Keratinocyte (primary cell): ENCODE measurements around the gene ADI1. TPM values are rescaled to one million over a fixed set of nuclear protein-coding genes. Genes with fewer than 3 reads are reported as not detected.

Source experiments
- DNase-seq: peaks from one replicate; pipeline ENCODE4 v3.0.0-alpha.2; 2011; ENCODE audit warnings: low read depth, missing footprints, low spot score
- FAIRE-seq: peaks from 2 replicates; lab custom pipeline; 2011; peaks lifted over from hg19 to GRCh38; lab: Jason Lieb, UNC
- H2AFZ ChIP-seq: 2 replicates; pipeline ENCODE4 v1.6.0; 2012; ENCODE audit warnings: low read length, control low read depth, inconsistent platforms; ENCODE audit not compliant: control insufficient read depth
- H3K27ac ChIP-seq: 2 replicates; pipeline ENCODE4 v1.5.1; 2011; ENCODE audit warnings: low read length; ENCODE audit not compliant: control insufficient read depth, insufficient read depth
- H3K27me3 ChIP-seq: 3 replicates; pipeline ENCODE4 v1.6.0; 2011; ENCODE audit warnings: low read length; ENCODE audit not compliant: control insufficient read depth, insufficient read depth; ENCODE audit errors: extremely low read depth
- H3K36me3 ChIP-seq, 2 experiments: 2 replicates in 1 of 2; 3 replicates in 1 of 2; pipeline ENCODE4 v1.5.1; 2011; ENCODE audit warnings: low read length in 2 of 2, mild to moderate bottlenecking in 1 of 2; ENCODE audit not compliant: control insufficient read depth in 2 of 2, insufficient read depth in 2 of 2; ENCODE audit errors: extremely low read depth in 1 of 2
- H3K4me1 ChIP-seq: 3 replicates; pipeline ENCODE4 v1.5.1; 2011; ENCODE audit warnings: low read length; ENCODE audit not compliant: control insufficient read depth, insufficient read depth; ENCODE audit errors: extremely low read depth
- H3K4me2 ChIP-seq: 3 replicates; pipeline ENCODE4 v1.6.0; 2011; ENCODE audit warnings: low read depth, low read length; ENCODE audit not compliant: control insufficient read depth, insufficient read depth; ENCODE audit errors: extremely low read depth
- H3K4me3 ChIP-seq, 3 experiments: fragments of 200-600 bp in 1 of 3; sonication (generic) in 1 of 3; 2 replicates in 2 of 3; 3 replicates in 1 of 3; pipeline ENCODE4 v1.5.1; 2011 to 2016; ENCODE audit warnings: low read length in 3 of 3, mild to moderate bottlenecking in 3 of 3, control low read depth in 2 of 3, inconsistent platforms in 1 of 3, low read depth in 1 of 3, mixed read lengths in 1 of 3, mixed run types in 1 of 3, moderate library complexity in 1 of 3; ENCODE audit not compliant: control insufficient read depth in 2 of 3, insufficient read depth in 2 of 3; ENCODE audit errors: extremely low read depth in 1 of 3
- H3K79me2 ChIP-seq: 2 replicates; pipeline ENCODE4 v1.6.0; 2012; ENCODE audit warnings: low read length; ENCODE audit not compliant: control insufficient read depth, insufficient read depth
- H3K9ac ChIP-seq: 3 replicates; pipeline ENCODE4 v1.6.0; 2011; ENCODE audit warnings: low read length; ENCODE audit not compliant: control insufficient read depth, insufficient read depth; ENCODE audit errors: extremely low read depth
- H3K9me1 ChIP-seq: 3 replicates; pipeline ENCODE4 v1.6.0; 2011; ENCODE audit warnings: low read length; ENCODE audit not compliant: control insufficient read depth, insufficient read depth; ENCODE audit errors: extremely low read depth
- H3K9me3 ChIP-seq: 2 replicates; pipeline ENCODE4 v1.5.1; 2012; ENCODE audit warnings: low read depth, low read length; ENCODE audit not compliant: control insufficient read depth
- H4K20me1 ChIP-seq: 3 replicates; pipeline ENCODE4 v1.6.0; 2011; ENCODE audit warnings: low read length; ENCODE audit not compliant: control insufficient read depth, insufficient read depth; ENCODE audit errors: extremely low read depth
- CTCF ChIP-seq, 3 experiments: IDR thresholded peaks in 1 of 3; conservative IDR thresholded peaks in 1 of 3; optimal IDR thresholded peaks in 1 of 3; 2 replicates in 2 of 3; 3 replicates in 1 of 3; pipeline versions ENCODE3 to v1.5.1; 2011; ENCODE audit warnings: low read length in 3 of 3, mild to moderate bottlenecking in 3 of 3, moderate library complexity in 2 of 3, control low read depth in 1 of 3, inconsistent platforms in 1 of 3; ENCODE audit not compliant: insufficient read depth in 2 of 3; ENCODE audit errors: extremely low read depth in 1 of 3
- EZH2 ChIP-seq: IDR thresholded peaks from one replicate; pipeline ENCODE4 v1.6.1; 2012; ENCODE audit warnings: inconsistent platforms, mild to moderate bottlenecking, low read length, moderate library complexity
- dilution Hi-C: fragments of 300-500 bp; cut with MboI; formaldehyde crosslinking; loops from one replicate; pipeline ENCODE4 v1.7.0; 2020; ENCODE audit warnings: low sequenced_read_pairs; ENCODE audit not compliant: extremely low pct_ligation_motif_present
- polyA plus RNA-seq, 5 experiments: library from polyadenylated mRNA; depleted of rRNA in 3 of 5; stranded (reverse) in 3 of 5; stranded (forward) in 1 of 5; unstranded in 1 of 5; fragments of >200 nt; gene quantifications; 1 replicate in 1 of 5; 2 replicates in 3 of 5; 3 replicates in 1 of 5; pipeline versions ENCODE4 v1.2.1 to v1.2.3, GENCODE V29; 2011 to 2012; ENCODE audit warnings: missing spikeins in 2 of 5, low read depth in 1 of 5, low replicate concordance in 1 of 5

ADI1 gene
- polyA plus RNA-seq, 1 donor (not counting 4 experiments of a cell fraction or from before 2014, with no cell fraction given), result 47.4 TPM

GRCh38 chr2:3463186-3463835 lies 56.0 kb downstream of the ADI1 start:
- DNase-seq, result no peak
- TF ChIP-seq EZH2, result no peak
- TF ChIP-seq CTCF (optimal IDR thresholded peaks at IDR 0.05 in 1 of 3, IDR thresholded peaks at IDR 0.05 in 1 of 3, conservative IDR thresholded peaks at IDR 0.05 in 1 of 3; ENCODE audit: extremely low read depth in 1 of 3, insufficient read depth in 2 of 3, low read length in 3 of 3), result no peak
- Histone ChIP-seq H3K9ac (no peak overlapping the region), H3K9me1 (no peaks in the 10 kb centered on the region), H3K4me2 (no peak overlapping the region), H3K36me3 (peaks cover 13 to 19% of the 10 kb centered on the region in 2 experiments), H3K9me3 (no peaks in the 10 kb centered on the region), H3K79me2 (no peaks in the 10 kb centered on the region), H3K27ac (no peak overlapping the region), H3K4me3 (no peak overlapping the region), H3K4me1 (no peaks in the 10 kb centered on the region), H3K27me3 (no peaks in the 10 kb centered on the region), H2AFZ (no peak overlapping the region), H4K20me1 (no peaks in the 10 kb centered on the region)
- dilution Hi-C loops, result no loop called here
- FAIRE-seq, result no peak

GRCh38 chr2:3462493-3463104 lies 56.7 kb downstream of the ADI1 start:
- DNase-seq, result no peak
- no peaks in the 10 kb centered on the region for H3K9me1 ChIP-seq
- H2AFZ ChIP-seq, result no peak overlapping the region
- no peaks in the 10 kb centered on the region for H4K20me1 ChIP-seq
- FAIRE-seq, result no peak
- H3K4me3 ChIP-seq, result no peak overlapping the region
- H3K4me2 ChIP-seq, result no peak overlapping the region
- H3K79me2 ChIP-seq, result no peaks in the 10 kb centered on the region
- H3K27ac ChIP-seq, result no peak overlapping the region
- no peaks in the 10 kb centered on the region for H3K27me3 ChIP-seq
- H3K4me1 ChIP-seq, result no peaks in the 10 kb centered on the region
- H3K9me3 ChIP-seq, result no peaks in the 10 kb centered on the region
- TF ChIP-seq CTCF (optimal IDR thresholded peaks at IDR 0.05 in 1 of 3, IDR thresholded peaks at IDR 0.05 in 1 of 3, conservative IDR thresholded peaks at IDR 0.05 in 1 of 3; ENCODE audit: extremely low read depth in 1 of 3, insufficient read depth in 2 of 3, low read length in 3 of 3) (no peak), EZH2 (no peak)
- dilution Hi-C loops, result no loop called here
- H3K36me3 ChIP-seq, result peaks cover 13% of the 10 kb centered on the region in 2 experiments
- H3K9ac ChIP-seq, result no peak overlapping the region
